ENCODE data around the gene FAAP20. TPM values are rescaled to one million over a fixed set of nuclear protein-coding genes. Genes with fewer than 3 reads are reported as not detected.

FAAP20 gene
- total RNA-seq, 1 donor from 2014 or later, result 40.5 TPM

DNA sequence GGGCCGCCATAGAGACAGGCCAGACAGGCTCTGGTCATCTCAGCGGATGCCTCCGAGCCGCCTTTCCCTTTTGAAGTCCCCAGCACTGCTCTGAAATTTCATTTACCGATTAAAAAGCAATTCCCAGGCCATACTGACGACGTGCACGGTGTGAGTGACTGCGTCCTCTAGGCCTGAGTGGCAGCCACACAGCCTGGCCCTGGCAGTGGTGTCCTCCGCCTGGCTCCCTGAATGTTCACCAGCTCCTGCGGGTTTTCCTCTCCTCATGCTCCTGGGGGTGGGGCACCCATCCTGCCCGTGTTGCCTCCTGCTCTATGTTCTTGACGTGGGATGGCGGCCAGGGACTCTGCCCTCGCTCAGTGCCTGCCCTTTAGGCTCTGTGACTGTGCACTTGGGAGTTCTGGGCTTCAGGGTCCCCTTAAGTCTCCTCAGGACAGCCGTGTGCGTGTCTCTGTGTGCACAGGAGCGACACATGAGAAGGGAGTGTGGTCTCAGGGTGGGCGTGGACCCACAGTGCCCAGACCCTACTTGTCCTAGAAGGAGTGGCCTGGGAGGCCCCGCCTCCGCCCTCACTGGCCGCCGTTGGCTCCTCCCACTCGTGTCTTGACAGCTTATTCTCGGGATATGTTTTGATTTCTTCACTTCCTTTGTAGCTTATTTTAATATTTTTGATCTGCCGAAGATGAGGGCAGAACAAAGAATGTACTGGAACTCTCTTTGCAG, 37.1 kb upstream of the FAAP20 start:
- intact Hi-C loops (cut with DNase I), result loop anchor here (2.0 kb wide), 2 partner anchors 27 to 83 kb away; no protein-coding TSS in a partner anchor
- peak; percentile 89 for DNase-seq (ENCODE audit: low spot score)

DNA sequence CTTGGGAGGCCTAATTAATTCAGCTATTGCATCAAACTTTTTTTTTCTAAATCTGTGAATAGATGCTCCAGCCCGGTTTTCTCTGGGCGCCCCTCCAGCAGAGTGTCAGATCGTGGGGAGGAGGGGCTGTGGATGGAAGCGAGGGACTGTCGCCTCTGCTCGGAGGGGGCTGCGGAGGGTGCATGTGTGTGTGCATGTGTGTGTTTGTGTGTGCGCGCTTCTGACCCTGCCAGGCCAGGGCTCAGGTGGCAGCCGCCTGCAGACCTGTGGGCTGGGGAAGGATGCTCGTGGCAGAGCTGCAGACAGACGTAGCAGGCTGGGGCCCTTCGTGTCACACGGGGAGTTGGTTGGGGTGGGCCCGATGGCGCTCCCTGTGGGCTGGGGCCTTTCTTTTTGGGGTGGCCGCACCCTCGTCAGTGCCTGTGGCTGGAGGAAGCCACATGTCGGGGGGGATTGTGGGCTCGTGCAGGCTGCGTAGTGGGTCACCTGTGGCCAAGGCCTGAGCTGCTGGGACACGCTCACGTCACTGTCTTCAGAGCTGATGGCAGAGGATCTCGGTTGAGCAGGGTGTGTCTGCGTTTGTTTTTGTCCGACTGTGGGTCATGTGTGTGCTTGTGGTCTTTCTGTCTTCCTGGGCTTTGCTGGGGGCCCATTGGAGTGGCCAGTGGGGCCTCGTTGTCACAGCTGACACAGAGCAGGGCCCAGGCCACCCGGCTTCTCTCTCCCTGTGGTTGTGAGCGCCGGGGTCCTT, 36.4 kb upstream of the FAAP20 start:
- intact Hi-C loops (cut with DNase I), result loop anchor here (2.0 kb wide), 2 partner anchors 26 to 84 kb away; no protein-coding TSS in a partner anchor
- no peak for DNase-seq (ENCODE audit: low spot score)

DNA sequence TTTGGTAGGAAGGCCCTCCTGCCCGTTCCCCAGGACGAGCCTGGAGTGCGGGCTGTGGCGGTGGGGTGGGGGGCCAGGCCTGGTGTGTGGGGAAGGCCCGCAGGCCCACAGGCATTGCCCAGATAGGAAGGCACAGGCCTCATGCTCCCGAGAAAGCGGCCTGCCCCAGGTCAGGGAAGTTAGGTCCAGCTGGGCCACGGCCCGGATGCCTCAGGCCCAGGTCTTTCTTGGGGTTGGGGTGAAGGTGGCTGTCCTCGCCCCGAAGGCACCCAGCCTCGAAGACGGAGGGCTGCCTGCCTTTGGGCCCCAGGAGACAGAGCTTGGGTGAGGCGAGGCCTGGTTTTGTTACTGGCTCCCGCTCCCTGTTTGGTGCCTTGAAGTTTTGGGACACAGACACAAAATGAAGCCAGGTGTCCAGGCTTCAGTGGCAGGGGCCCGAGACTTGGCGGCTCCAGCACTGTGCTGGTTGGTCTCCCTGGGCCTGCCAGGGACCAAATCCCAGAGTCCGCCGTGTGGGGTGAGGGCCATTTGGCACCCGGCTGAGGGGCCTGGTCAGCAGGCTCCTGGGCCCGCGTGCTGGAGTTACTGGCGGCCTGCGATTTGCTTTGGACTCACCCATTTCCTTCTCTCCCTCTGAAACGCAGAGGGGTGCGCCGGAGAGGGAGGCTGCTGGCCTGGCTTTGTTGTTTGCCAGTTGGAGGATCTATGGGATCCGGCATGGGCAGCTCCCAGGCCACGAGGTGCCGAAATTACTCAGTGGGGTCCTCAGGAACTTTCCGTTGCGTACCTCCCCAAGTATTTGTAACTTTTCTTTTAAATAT, 35.5 kb upstream of the FAAP20 start:
- no peak for DNase-seq (ENCODE audit: low spot score)

DNA sequence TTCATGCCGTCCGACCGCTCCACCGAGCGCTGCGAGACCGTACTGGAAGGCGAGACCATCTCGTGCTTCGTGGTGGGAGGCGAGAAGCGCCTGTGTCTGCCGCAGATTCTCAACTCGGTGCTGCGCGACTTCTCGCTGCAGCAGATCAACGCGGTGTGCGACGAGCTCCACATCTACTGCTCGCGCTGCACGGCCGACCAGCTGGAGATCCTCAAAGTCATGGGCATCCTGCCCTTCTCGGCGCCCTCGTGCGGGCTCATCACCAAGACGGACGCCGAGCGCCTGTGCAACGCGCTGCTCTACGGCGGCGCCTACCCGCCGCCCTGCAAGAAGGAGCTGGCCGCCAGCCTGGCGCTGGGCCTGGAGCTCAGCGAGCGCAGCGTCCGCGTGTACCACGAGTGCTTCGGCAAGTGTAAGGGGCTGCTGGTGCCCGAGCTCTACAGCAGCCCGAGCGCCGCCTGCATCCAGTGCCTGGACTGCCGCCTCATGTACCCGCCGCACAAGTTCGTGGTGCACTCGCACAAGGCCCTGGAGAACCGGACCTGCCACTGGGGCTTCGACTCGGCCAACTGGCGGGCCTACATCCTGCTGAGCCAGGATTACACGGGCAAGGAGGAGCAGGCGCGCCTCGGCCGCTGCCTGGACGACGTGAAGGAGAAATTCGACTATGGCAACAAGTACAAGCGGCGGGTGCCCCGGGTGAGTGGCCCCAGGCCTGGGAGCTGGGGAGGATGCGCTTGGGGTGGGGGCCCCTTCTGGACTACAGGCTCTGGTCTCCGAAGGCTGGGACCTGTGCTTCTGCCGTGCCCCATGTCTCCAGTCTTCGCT, 34.7 kb upstream of the FAAP20 start:
- peak; percentile 87 for DNase-seq (ENCODE audit: low spot score)
- intact Hi-C loops (cut with DNase I), result no loop called here

More for the DNA sequence above, 35.5 kb upstream of the FAAP20 start:
- intact Hi-C loops (cut with DNase I), result loop anchor here (2.0 kb wide), 2 partner anchors 25 to 85 kb away; no protein-coding TSS in a partner anchor

GRCh38 chr1:2228694-2229036, 34.1 kb upstream of the FAAP20 start:
- no peak for DNase-seq (ENCODE audit: low spot score)
- intact Hi-C loops (cut with DNase I), result no loop called here

- intact Hi-C loops (cut with DNase I), result no loop called here
- DNase-seq (ENCODE audit: low spot score), result no peak
Measured at GRCh38 chr1:2228157-2228594, 33.6 kb upstream of the FAAP20 start, which contains the start of gene SKI. TSS of gene SKI (plus strand) at chr1:2228319. CDS start at chr1:2228767, 448 bp downstream.

DNA sequence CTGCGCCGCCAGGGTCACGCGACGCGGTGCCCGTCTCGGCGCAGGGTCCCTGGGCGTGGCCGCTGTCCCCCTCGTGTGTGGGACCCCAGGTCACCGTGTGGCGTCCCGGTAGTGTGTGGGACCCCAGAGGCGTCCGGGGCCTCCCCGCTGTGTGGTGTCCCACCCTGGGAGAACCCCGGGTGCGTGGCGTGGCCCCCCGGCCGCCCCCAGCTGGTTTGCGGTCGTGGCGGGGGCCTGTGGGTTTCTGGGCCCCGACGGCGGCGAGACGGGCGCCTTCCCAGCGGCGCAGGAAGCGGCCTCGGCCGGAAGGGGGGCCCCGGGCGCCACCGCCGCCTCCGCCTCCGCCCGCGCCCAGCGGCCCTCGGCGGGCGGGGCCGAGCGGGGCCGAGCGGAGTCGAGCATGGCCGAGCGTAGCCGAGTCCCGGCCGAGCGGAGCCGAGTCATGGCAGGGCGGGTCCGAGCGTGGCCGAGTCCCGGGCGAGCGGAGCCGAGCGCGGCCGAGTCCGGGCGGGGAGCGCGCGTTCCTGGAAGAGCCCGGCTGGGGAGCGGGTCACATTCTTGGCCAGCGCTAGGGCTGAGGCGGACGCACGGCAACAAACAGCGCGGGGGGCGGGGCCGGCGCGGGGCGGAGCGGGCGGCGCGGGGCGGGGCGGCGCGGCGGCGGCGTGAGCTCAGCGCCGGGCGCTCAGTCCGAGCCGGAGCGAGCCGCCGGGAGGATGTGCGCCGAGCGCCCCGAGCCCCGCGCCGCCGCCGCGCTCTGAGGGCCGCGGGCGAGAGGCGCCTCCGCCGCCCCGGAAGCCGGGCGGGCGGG, 33.0 kb upstream of the FAAP20 start:
- intact Hi-C loops (cut with DNase I), result loop anchor here (2.0 kb wide), 1 partner anchor 15 kb away; no protein-coding TSS in a partner anchor
- peak; percentile 98 for DNase-seq (ENCODE audit: low spot score)

DNA sequence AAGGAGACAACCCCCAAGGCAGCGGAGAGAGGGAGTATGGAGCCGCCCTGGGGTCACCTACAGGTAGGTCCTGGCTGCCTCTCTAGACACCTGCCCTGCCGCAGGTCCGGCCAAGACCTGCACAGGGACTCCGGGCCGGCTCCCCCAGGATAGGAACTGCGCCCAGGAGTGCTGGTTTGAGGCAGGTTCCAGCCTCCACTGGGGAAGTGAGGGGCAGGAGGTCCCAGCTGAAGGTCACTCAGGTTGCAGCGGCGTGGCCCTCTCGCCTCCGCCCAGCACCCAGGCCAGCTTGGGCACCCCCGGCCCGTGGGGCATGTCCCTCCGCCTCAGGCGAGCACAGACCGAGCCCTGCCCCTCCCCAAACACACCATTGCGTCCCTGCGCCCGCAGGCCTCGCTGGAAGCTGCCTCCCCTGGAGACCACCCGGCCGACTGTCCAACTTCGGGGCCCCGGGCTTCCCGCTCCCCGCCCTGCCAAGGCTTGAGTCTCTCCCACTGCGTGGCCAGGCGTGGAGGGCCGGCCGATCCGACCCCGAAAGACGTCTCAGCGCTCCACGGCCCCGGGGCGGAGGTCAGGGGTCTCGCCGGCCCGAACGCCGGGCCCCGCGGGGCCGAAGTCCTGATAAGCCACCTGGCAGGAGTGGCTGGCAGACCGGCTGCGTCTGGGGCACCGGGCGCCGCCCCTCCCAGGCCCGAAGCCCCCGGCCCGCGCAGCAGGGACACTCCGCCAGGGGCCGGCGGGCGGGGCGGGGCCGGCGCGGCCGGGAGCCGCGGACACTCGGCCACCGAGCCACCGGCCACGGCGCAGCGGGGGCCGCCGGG, 32.2 kb upstream of the FAAP20 start:
- intact Hi-C loops (cut with DNase I), result loop anchor here (2.0 kb wide), 1 partner anchor 14 kb away; no protein-coding TSS in a partner anchor
- peak; percentile 70 for DNase-seq (ENCODE audit: low spot score)

DNA sequence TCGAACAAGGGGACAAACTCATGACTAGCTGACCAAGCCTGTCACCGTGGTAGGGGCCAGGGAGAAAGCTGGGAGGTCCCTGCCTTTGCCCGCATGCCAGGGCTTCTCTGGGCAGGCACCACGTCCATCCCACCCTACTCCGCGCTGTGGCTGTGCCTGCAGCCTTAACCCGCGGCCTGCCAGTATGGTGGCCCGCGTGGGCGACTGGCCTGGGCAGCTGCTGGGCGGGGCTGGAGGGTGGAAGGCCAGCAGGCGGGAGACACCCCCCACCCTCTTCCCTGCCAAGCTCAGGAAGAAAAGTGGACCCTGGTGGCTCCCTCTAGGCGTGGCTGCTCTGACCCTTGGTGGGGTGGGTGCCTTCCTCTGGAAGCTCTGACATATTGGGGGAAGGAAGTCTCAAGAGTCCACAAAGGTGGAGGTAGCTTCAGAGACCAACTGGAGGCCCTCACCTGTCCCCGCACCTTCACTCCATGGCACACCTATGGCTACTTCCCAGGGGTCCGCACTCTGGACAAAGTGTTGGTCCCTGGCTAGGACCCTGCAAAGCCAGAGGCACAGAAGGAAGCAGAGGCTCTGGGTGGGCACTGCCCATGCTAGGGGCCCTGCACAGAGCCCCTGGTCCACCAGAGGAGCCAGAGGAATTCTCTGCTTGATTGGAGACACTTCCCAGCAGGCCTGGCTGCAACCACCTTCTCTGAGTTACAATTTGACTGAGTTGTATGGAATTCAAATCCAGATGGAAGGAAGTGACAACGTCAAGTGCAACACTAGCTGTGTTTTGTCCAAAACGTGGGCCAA, 30.3 kb upstream of the FAAP20 start:
- intact Hi-C loops (cut with DNase I), result no loop called here

DNA sequence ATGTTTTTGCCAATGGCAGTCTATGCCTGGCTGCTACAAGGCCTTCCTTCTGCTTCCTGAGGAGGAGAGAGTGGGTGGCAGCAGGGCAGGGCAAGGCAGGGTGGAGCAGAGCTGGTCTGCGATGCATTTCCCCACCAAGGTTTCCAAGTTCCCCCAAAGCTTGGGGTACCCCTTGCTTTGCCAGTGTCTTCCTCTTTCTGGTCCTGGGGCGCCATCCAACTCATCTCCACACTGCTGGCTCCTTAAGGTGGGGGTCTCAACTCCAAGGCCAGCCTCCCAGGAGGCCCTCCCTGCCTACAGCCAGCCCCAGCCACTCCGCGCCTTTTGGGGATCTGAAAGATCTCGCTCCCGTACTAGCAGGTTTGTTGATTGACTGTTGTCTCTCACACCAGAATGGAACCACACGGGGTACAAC, 29.6 kb upstream of the FAAP20 start:
- DNase-seq (ENCODE audit: low spot score), result no peak
- intact Hi-C loops (cut with DNase I), result no loop called here

More for the DNA sequence above, 30.3 kb upstream of the FAAP20 start:
- no peak for DNase-seq (ENCODE audit: low spot score)

DNA sequence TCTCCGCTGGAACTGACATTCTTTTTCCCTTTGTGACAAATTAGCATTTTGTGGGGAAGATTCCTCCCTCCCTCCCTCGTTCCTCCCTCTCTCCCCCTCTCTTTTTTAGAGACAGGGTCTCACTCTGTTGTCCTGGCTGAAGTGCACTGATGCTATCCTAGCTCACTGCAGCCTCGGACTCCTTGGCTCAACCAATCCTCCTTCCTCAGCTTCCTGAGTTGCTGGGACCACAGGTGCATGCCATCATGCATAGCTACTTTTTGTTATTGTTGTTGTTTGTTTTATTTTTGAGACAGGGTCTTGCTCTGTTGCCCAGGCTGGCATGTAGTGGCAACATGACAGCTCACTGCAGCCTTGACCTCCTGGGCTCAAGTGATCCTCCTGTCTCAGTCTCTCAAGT, 26.7 kb upstream of the FAAP20 start:
- intact Hi-C loops (cut with DNase I), result no loop called here
- no peak for DNase-seq (ENCODE audit: low spot score)

DNA sequence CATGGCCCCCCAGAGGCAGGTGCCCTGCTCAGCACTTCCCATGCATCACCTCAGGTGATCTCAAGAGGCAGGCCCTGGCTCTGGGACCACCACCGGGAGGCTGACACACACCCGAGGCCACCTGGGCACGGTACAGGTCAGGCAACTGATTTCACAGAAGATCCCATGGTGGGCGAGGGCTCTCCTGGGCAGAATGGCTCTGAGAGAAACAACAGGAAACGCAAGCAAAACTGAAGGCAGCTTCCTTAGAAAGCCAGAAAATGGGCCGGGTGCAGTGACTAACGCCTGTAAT, 22.1 kb upstream of the FAAP20 start:
- intact Hi-C loops (cut with DNase I), result no loop called here
- DNase-seq (ENCODE audit: low spot score), result no peak

DNA sequence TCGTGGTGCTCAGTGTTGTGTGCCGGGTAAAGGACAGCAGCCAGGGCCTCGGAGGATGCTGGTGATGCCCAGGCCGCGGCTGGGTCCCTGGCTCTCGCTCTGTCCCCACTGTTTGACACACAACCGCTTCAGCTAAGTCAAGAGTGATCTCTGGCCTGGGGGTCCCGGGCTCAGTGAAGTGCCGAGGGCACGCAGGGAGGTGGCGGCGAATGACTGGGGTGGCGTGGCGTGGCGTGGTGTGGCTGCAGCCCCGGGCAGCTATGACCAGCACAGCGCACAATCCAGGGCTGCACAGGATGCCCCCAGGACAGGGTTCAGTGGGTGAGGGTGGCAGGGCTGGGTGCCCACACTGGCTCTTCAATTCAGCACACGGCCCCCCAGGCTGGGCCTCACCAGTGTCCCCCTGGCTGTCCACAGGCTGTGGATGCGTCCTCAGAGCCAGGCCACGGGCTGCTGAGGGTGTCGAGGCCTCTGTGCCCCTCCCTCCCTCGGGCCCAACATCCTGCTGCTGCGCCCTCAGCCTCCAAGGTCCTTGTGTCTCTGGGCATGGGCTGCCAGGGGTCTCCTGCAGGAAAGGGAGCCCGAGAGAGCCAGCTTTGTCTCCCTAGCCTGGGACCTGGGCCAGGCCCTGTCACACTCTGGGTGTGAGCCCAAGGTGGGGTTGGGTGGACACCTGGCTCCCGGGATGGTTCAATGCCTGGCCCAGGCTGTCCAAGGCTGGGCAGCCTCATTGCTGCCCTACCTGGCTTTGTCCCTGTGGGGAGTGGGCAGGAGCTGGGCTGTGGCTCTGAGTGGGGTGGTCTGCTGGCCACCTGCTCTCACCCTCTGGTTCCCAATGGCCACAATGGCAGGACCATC, 21.6 kb upstream of the FAAP20 start:
- intact Hi-C loops (cut with DNase I), result no loop called here

GRCh38 chr1:2215329-2215728, 20.8 kb upstream of the FAAP20 start:
- DNase-seq (ENCODE audit: low spot score), result no peak
- intact Hi-C loops (cut with DNase I), result no loop called here

More for the DNA sequence above, 21.6 kb upstream of the FAAP20 start:
- DNase-seq (ENCODE audit: low spot score), result no peak

GRCh38 chr1:2214541-2215241, 20.1 kb upstream of the FAAP20 start:
- no peak for DNase-seq (ENCODE audit: low spot score)
- intact Hi-C loops (cut with DNase I), result loop anchor here (5.0 kb wide), 1 partner anchor 63 kb away; no protein-coding TSS in a partner anchor

Measured in cardiac septum (tissue), 1 donor.